Hematopoietic multipotent progenitor cell treated with erythropoietin and hydrocortisone succinate and interleukin-3 and kit ligand, for 4 days (in vitro differentiated cells): ENCODE results near the gene HDAC1.

Experiments used
- DNase-seq: peaks from one replicate; pipeline ENCODE4 v3.0.0-alpha.2; 2015

Gene HDAC1

GRCh38 chr1:32331549-32331948, 39.7 kb downstream of the HDAC1 start:
- no peak for DNase-seq

- DNase-seq, result no peak
Observed at GRCh38 chr1:32332290-32333079, 40.6 kb downstream of the HDAC1 start.

- DNase-seq, result no peak
Observed at GRCh38 chr1:32333251-32333963, 41.5 kb downstream of the HDAC1 start.

DNA sequence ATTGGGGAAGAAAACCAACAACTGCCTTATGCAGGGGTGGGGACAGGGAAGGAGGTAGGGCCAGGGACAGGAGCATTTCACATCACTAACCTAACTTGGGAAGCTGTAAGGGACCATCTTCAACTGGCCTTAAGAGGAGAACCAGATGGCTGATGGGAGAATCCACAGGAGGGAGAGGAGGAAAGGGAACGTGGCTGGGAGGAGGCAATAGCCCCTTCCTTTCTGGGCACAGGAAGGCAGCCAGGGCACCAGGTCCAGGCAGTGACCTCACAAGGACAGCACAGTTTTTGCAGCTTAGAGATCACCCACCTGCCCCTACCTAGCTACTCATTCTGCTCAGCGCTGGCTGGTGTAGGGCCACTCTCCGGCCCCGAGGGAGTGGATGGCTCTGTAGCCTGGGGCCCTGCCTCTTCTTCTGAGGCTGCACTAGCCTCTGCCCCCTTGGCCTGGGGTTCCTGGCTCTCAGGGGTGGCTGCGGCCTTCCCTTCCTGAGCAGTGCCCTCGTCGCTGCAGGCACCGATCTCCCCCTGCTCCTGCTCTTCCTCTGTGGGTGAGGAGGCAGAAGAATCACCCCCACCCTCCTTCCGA, 42.5 kb downstream of the HDAC1 start:
- no peak for DNase-seq

- DNase-seq, result peak; percentile 81
Observed at GRCh38 chr1:32334864-32335534, 43.1 kb downstream of the HDAC1 start.

GRCh38 chr1:32335535-32335789, 43.6 kb downstream of the HDAC1 start:
- no peak for DNase-seq

DNA sequence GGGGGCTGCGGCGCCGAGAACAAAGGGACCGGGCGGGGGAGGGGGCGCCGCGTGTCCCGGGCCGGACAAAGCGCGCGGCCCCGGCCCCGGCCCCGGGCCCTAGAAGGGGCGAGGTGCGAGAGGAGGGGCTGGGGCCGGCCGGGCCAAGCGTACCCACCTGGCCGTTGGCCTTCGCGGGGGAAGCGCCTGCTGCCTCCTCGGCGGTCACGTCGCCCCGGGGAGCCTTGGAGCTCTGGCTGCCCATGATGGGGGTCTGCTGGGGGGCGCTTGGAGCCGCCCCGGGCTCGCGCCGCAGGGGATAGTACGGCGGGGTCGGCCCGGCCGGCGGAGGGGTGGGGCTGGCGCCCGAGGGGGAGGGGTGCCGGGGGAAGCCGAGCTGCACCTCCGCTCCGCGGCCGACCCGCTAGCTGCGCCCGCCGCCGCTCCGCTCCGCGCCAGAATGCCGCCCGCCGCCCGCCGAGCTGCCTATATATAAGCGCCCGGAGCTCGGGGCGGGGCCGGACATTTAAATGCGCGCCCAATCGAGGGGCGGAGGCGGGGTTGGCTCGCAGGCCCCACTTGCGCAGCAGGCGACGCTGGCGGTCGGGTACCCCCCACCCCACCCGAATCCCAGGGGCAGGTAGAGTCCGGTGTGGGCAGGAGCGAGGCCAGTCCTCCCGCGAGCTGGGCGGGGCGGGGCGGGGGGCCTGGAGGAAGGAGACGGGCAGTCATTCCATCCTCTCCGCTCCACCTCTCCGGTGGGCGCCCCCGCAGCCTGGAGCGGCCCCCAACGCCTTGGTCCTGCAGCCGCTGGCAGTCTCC, 44.1 kb downstream of the HDAC1 start, which contains the start of gene MARCKSL1:
Gene MARCKSL1 (minus strand): TSS at position 444 of the 801 bp plus-strand sequence. CDS start 200 bp downstream, at position 244.
- peak; percentile 91 for DNase-seq

DNA sequence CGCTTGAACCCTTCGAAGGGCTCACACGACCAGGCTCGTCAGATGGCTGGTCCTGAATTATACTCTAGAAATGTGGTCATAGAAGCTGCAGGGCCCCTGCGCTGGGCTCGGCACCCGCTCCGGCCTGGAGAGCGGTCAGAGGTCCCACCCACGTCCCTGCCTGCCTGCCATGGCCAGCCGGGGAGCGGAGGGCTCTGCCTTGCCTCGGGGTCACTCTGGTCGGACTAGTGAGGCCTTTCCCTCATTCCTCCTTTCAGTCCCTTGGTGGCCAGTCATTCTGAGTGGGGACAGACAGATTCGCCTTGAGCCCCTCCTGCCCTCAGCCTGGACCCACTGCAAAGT, 44.7 kb downstream of the HDAC1 start:
- DNase-seq, result no peak

GRCh38 chr1:32336963-32337675, 45.2 kb downstream of the HDAC1 start:
- DNase-seq, result peak; percentile 92

- peak; percentile 75 for DNase-seq
Observed at GRCh38 chr1:32337855-32338636, 46.2 kb downstream of the HDAC1 start.

DNA sequence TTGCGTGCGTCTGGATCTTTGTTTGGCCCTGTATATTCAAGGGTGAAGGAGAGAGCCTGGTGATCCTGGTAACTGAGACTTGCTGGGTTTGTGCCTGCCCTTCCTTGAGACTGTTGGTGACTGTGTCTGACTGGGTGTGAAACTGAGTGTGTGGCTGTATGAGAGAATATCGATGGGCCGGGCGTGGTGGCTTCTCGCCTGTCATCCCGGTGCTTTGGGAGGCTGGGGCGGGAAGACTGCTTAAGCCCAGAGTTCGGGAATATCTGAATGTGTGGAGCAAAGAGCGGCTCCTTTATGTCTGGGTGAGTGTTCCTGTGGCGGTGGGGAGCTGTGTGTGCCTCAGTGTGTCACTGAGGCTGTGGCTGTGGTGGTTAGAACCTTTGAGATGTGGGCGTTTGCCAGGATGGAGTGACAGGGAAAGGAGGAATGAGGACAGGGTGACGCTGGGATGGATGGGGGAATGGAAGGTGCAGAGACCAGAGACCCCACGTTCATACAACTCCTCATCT, 46.8 kb downstream of the HDAC1 start:
- DNase-seq, result no peak

DNA sequence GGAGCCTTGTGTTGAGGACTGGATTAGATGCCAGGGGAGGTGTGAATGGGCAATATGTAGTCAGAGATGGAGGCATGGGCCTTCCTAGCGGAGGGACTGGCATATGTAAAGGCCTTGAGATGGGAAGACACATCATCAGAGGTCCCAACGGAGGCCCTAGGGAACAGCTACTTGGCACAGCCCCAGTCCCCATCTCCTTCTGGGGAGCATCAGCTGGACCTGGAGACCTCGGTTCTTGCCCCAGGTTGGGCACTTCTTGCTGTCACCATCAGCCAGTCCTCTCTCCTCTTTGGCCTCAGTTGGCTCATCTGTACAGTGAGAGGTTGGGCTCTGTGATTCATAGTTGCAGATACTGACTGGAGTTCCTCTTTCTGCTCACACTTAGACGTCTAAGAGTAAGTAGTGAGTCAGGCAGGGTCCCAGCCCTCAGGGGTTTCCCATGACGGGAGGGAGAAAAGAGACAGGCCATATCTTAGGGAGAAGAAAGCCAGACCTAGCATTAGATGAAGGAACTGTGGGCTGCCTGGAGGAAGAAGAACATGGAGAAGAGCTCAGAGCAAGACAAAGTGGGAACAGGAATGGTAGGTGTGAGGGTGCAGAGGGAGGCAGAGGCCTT, 47.6 kb downstream of the HDAC1 start:
- DNase-seq, result peak; percentile 76

- no peak for DNase-seq
Observed at GRCh38 chr1:32341186-32341757, 49.4 kb downstream of the HDAC1 start.

- no peak for DNase-seq
Observed at GRCh38 chr1:32341971-32342370, 50.1 kb downstream of the HDAC1 start.

DNA sequence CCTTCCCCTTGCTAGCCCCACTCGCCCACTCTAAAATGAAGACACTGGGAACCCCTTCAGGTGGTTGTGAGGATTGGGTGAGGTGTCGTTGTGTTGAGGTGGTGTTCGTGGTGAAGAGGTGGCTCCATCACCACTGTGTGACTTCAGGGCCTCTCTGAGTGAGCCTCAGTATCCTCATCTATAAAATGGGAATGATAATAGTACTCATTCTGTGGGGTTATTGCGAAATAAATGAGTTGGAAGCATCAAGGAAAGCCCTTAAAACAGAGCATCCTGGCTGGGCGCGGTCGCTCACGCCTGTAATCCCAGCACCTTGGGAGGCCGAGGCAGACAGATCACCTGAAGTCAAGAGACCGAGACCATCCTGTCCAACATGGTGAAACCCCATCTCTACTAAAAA, 50.8 kb downstream of the HDAC1 start:
- DNase-seq, result no peak

GRCh38 chr1:32345289-32345827, 53.5 kb downstream of the HDAC1 start:
- DNase-seq, result peak; percentile 82

GRCh38 chr1:32346532-32347157, 54.8 kb downstream of the HDAC1 start:
- no peak for DNase-seq

- DNase-seq, result peak; percentile 61
Observed at GRCh38 chr1:32349211-32349708, 57.4 kb downstream of the HDAC1 start.

- DNase-seq, result peak; percentile 86
Observed at GRCh38 chr1:32350785-32351398, 59.0 kb downstream of the HDAC1 start.
